Peyer's patch (tissue), 4 donors: ENCODE results near the gene GPATCH2.

ENCODE experiments used
- CTCF ChIP-seq, 6 experiments: fragments of 450-650 bp in 4 of 6; fragments of 200-600 bp in 2 of 6; sonication (generic) in 1 of 6; IDR thresholded peaks; one replicate each; pipeline ENCODE4 v1.5.1; 2017 to 2019; ENCODE audit warnings: antibody characterized with exemption in 6 of 6, mild to moderate bottlenecking in 3 of 6, moderate library complexity in 1 of 6
- POLR2A ChIP-seq, 2 donors: fragments of 450-650 bp; IDR thresholded peaks; one replicate each; pipeline ENCODE4 v1.5.1; 2017; ENCODE audit warnings: antibody characterized with exemption in 2 of 2, mild to moderate bottlenecking in 2 of 2, moderate library complexity in 2 of 2

- TF ChIP-seq CTCF (IDR thresholded peaks at IDR 0.05) (no peak), POLR2A (IDR thresholded peaks at IDR 0.05) (no peak)
Measured at GRCh38 chr1:217522277-217522676, 108.6 kb downstream of the GPATCH2 start.
